NCI-H187 (cell line): Measurements from ENCODE around the gene SLC25A15.
A peak's percentile ranks its signal among the peaks of the same experiment; 100 is the strongest.

ENCODE experiments used
- DNase-seq, 2 experiments: peaks; one replicate each; lab custom pipeline; 2025; lab: John Stamatoyannopoulos, UW

The SLC25A15 gene

GRCh38 chr13:40789275-40790153 is at the start of gene SLC25A15:
TSS of gene SLC25A15 (plus strand) at chr13:40789611. CDS start at chr13:40793227, 3,616 bp downstream.
- peak in 1 of 2 experiments; percentile 34 for DNase-seq

- no peak for DNase-seq
Observed at GRCh38 chr13:40749327-40749726, 40.1 kb upstream of the SLC25A15 start.

- no peak for DNase-seq
Observed at GRCh38 chr13:40755082-40755700, 34.2 kb upstream of the SLC25A15 start.

GRCh38 chr13:40756042-40756441 is 33.4 kb upstream of the SLC25A15 start:
- DNase-seq: no peak

- DNase-seq: no peak
Observed at GRCh38 chr13:40758811-40759210, 30.6 kb upstream of the SLC25A15 start.

- no peak for DNase-seq
Observed at GRCh38 chr13:40762849-40763248, 26.6 kb upstream of the SLC25A15 start.

GRCh38 chr13:40764587-40765403 is 24.6 kb upstream of the SLC25A15 start:
- DNase-seq: no peak

GRCh38 chr13:40765602-40766001 is 23.8 kb upstream of the SLC25A15 start:
- no peak for DNase-seq

- no peak for DNase-seq
Observed at GRCh38 chr13:40769970-40770369, 19.4 kb upstream of the SLC25A15 start.

GRCh38 chr13:40770609-40770933 is 18.8 kb upstream of the SLC25A15 start:
- no peak for DNase-seq

GRCh38 chr13:40770934-40771618 is 18.3 kb upstream of the SLC25A15 start, which contains the start of gene MRPS31:
TSS of gene MRPS31 (minus strand) at chr13:40771190. CDS start at chr13:40771136, 54 bp downstream.
- DNase-seq: peak; percentile 89

- no peak for DNase-seq
Observed at GRCh38 chr13:40772765-40773473, 16.5 kb upstream of the SLC25A15 start.

- no peak for DNase-seq
Observed at GRCh38 chr13:40774672-40775071, 14.7 kb upstream of the SLC25A15 start.

- DNase-seq: no peak
Observed at GRCh38 chr13:40776232-40776631, 13.2 kb upstream of the SLC25A15 start.

GRCh38 chr13:40776681-40777165 is 12.7 kb upstream of the SLC25A15 start:
- DNase-seq: no peak

- DNase-seq: peak in 1 of 2 experiments; percentile 22
Observed at GRCh38 chr13:40777166-40777808, 12.1 kb upstream of the SLC25A15 start.

GRCh38 chr13:40777809-40778175 is 11.6 kb upstream of the SLC25A15 start:
- no peak for DNase-seq

GRCh38 chr13:40779049-40779448 is 10.4 kb upstream of the SLC25A15 start:
- no peak for DNase-seq

GRCh38 chr13:40779796-40780285 is 9.6 kb upstream of the SLC25A15 start:
- DNase-seq: no peak

GRCh38 chr13:40780822-40781401 is 8.5 kb upstream of the SLC25A15 start:
- DNase-seq: no peak
